Raji (cell line): ENCODE measurements around the gene FAM124B.

Experiments used
- POLR2A ChIP-seq: IDR thresholded peaks from 2 replicates; pipeline ENCODE4 v1.6.1; 2011; ENCODE audit warnings: low read depth, low read length, control low read depth; ENCODE audit not compliant: insufficient read depth

The FAM124B gene

DNA sequence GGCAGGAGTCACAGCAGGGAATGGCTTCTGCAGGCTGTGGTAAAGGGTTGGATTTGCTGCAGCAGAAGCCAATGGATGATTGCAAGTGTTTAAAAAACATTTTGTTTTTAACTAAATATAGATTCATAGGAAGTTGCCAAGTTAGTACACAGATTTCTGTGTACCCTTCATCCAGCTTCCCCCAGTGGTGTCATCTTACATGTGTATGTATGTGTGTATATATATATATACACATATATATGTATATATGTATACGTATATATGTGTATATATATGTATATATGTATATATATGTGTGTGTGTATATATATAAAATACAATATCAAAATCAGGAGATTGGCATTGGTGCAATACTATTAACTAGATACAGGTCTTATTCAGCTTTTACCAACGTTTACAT, 19.2 kb upstream of the FAM124B start:
- TF ChIP-seq POLR2A: no peak

DNA sequence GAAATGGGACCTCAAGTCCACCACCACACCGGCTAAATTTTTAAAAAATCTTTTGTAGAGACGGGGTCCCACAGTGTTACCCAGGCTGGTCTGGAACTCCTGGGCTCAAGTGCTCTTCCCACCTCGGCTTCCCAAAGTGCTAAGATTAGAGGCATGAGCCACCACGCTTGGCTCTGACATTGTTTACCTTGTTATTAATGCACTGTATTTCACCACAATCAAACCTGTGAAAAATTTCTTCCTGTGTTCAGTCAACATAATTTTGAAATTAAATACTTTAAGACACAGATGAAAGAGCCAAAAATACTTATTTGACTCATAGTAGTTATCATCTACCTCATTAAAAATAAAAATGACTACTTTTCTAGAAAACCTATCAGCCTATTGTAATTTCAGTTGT, 16.0 kb upstream of the FAM124B start:
- no peak for TF ChIP-seq POLR2A

DNA sequence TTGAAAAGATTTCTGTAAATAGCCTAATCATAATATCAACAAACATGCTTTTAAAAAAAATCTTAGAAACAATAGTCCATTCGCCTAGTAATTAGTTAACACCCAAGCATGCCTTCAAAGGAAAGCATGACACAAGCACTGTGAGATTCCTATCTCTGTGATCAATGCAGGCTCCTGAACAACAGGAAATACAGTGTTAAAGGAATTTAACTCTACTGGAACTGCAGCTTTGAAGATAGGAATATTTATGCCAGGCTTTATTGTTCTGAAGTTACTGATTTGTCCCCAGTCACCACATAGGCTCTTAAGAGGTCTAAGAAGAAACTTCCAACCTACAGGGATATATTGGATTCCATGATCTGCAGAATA, 15.4 kb upstream of the FAM124B start:
- TF ChIP-seq POLR2A: no peak

- no peak for TF ChIP-seq POLR2A
Observed at GRCh38 chr2:224416656-224417360, 14.9 kb upstream of the FAM124B start.

DNA sequence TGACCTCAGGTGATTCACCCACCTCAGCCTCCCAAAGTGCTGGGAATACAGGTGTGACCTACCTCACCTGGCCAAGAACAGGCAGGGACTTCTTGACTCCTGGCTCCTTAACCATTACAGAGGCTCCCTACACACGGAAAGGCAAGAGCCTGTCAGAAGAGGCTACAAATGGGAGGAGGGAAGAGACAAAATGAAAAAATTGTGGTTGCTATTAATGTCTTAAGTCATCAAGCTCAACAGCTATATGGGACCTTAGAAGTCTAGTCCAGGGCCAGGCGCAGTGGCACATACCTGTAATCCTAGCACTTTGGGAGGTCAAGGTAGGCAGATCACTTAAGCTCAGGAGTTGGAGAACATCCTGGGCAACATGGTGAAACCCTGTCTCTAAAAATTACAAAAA, 11.5 kb upstream of the FAM124B start:
- TF ChIP-seq POLR2A: no peak

GRCh38 chr2:224412141-224413015, 10.5 kb upstream of the FAM124B start:
- no peak for TF ChIP-seq POLR2A

DNA sequence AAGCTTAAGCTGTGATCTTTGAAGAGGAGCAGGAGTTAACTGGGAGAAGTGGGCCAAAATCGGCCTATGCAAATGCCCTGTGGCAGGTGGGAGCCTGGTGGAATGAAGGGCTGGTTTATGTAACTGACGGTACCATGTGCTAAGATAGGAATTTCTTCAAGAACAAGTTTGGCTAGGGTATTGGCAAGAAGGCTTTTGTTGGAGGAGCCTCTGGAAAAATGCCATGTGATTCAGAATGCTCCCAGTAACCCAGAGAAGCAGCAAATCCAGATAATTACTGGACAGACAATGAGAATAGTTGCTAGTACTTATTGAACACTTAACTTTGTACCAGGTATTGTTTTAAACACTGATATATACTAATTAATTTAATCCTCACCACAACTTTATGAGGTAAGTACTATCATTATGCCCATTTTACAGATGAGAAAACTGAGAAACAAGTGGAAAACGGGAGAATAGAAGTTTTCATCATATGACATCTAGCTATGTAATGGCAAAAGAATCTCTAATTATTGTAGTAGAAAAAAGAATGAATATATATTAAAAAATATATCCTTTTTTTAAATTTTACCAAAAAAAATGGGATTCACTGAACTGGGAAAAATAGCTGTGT, 9.1 kb upstream of the FAM124B start:
- TF ChIP-seq POLR2A: no peak

- TF ChIP-seq POLR2A: no peak
Observed at GRCh38 chr2:224408676-224409075, 6.8 kb upstream of the FAM124B start.

DNA sequence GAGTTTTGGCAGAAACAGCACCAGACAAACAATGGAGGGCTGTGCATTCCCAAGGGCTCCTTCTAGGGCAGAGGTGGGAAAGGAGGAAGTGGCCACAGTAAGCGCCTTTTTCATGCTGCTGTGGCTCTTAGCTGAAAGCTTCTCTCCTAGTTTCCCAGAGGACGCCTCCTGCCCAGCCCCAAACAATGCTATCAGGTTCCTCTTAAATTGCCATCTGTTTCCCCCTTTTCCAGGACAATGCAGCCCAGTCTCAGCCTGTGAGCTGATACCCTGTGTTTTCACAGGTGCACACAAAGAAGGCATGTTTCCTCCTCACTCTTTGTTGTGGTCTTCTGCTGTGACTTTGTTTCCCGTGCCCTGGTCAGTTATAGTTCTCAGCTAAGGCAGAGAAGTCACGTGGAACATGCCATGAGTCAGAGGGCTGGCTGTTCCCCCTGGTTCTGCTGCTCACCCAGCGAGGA, 5.4 kb upstream of the FAM124B start:
- TF ChIP-seq POLR2A: no peak

DNA sequence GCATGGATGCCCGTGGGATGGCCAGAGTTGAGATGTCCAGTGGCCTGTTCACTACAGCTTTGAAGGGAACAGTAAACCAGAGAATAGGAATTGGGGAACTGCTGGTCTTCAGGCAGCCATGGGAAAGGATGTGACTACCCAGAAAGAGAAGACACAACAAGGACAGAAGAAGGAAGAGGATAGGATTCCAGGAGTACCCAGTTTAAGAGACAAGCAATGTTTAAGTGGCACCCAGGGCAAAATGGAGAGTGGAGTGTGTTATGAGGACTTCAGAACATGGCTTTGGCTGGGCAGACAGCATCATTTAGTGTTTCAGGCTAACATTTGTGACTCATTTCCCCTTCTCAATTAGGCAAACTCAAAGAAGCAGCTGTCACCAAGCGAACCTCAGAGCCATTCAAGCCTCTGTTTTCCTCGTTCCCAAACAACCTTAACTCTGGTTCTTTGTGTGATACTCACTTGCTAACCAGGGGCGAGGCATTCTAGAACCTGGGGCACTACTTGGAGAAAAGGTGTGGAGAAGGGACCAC, 4.0 kb upstream of the FAM124B start:
- TF ChIP-seq POLR2A: no peak

DNA sequence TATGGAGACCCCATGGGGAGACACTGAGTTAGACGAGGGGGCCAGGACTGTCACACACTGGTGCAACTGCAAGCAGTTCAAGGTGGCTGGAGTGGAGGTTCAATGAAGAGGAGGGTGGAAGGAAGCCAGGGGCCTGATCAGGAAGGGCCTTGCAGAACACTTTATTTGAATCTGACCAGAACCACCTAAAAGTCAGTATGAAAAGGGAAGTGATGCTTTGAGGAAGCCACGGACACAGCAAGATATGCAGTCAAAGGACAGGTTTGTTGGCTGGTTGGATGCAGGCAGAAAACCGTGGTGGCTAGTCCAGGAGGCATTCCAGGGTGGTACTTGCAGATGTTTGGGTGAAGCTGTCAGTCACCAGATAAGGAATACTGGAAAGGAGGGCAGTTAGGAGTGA, 3.5 kb upstream of the FAM124B start:
- no peak for TF ChIP-seq POLR2A

- TF ChIP-seq POLR2A: no peak
Observed at GRCh38 chr2:224404796-224405195, 2.9 kb upstream of the FAM124B start.

GRCh38 chr2:224403657-224404056, 1.8 kb upstream of the FAM124B start:
- no peak for TF ChIP-seq POLR2A

- TF ChIP-seq POLR2A: no peak
Observed at GRCh38 chr2:224400886-224401632, 848 bp downstream of the FAM124B start.
